NCI-H1694 treated with DMSO at 0.1 percent for 48 hours (cell line): Measurements from ENCODE around the gene SOD3.

Experiments used
- DNase-seq: peaks from one replicate; lab custom pipeline; 2025; lab: John Stamatoyannopoulos, UW

Gene SOD3

GRCh38 chr4:24775032-24775605 lies 20.3 kb upstream of the SOD3 start:
- DNase-seq = no peak

GRCh38 chr4:24775750-24776149 lies 19.6 kb upstream of the SOD3 start:
- DNase-seq = no peak

GRCh38 chr4:24777536-24778463 lies 17.6 kb upstream of the SOD3 start:
- DNase-seq = no peak

- DNase-seq = no peak
Observed at GRCh38 chr4:24778464-24779225, 16.7 kb upstream of the SOD3 start.

- DNase-seq = no peak
Observed at GRCh38 chr4:24780936-24781495, 14.4 kb upstream of the SOD3 start.

- DNase-seq = no peak
Observed at GRCh38 chr4:24781999-24782745, 13.2 kb upstream of the SOD3 start.

- DNase-seq = no peak
Observed at GRCh38 chr4:24783506-24783905, 11.9 kb upstream of the SOD3 start.

- DNase-seq = no peak
Observed at GRCh38 chr4:24791043-24791442, 4.3 kb upstream of the SOD3 start.

- DNase-seq = no peak
Observed at GRCh38 chr4:24792552-24792951, 2.8 kb upstream of the SOD3 start.

- no peak for DNase-seq
Observed at GRCh38 chr4:24793219-24794005, 2.0 kb upstream of the SOD3 start.

GRCh38 chr4:24794051-24794450 lies 1.3 kb upstream of the SOD3 start:
- DNase-seq = no peak

- no peak for DNase-seq
Observed at GRCh38 chr4:24794480-24794879, 893 bp upstream of the SOD3 start.

- DNase-seq = no peak
Observed at GRCh38 chr4:24795666-24796381, 451 bp downstream of the SOD3 start.

GRCh38 chr4:24796620-24797019 lies 1.2 kb downstream of the SOD3 start:
- DNase-seq = no peak

- DNase-seq = no peak
Observed at GRCh38 chr4:24798036-24798610, 2.8 kb downstream of the SOD3 start.

GRCh38 chr4:24799196-24799543 lies 3.8 kb downstream of the SOD3 start:
- no peak for DNase-seq

- DNase-seq = no peak
Observed at GRCh38 chr4:24799544-24800324, 4.4 kb downstream of the SOD3 start.

GRCh38 chr4:24800325-24800895 lies 5.0 kb downstream of the SOD3 start:
- DNase-seq = no peak
